HFFc6 (cell line): Measurements from ENCODE around the gene ZSWIM9. TPM values are rescaled to one million over a fixed set of nuclear protein-coding genes. Genes with fewer than 3 reads are reported as not detected.
A peak's percentile ranks its signal among the peaks of the same experiment; 100 is the strongest.

Experiments used
- DNase-seq: peaks from one replicate; pipeline ENCODE4 v3.0.0-alpha.2; 2018
- H3K27ac Mint-ChIP-seq: 2 replicates; pipeline ENCODE4 v1.8.0; 2020; ENCODE audit warnings: mild to moderate bottlenecking, mixed read lengths
- H3K27me3 Mint-ChIP-seq: 2 replicates; pipeline ENCODE4 v1.8.0; 2021; ENCODE audit warnings: mild to moderate bottlenecking, moderate library complexity, mixed read lengths; ENCODE audit not compliant: insufficient read depth
- H3K36me3 Mint-ChIP-seq: 2 replicates; pipeline ENCODE4 v1.8.0; 2021; ENCODE audit warnings: low read depth, mixed read lengths
- H3K4me1 Mint-ChIP-seq: 2 replicates; pipeline ENCODE4 v1.8.0; 2020; ENCODE audit warnings: low read depth, mixed read lengths
- H3K4me3 Mint-ChIP-seq: 2 replicates; pipeline ENCODE4 v1.8.0; 2020; ENCODE audit warnings: mild to moderate bottlenecking, moderate library complexity, mixed read lengths
- H3K9me3 Mint-ChIP-seq: 2 replicates; pipeline ENCODE4 v1.8.0; 2020; ENCODE audit warnings: mild to moderate bottlenecking, mixed read lengths
- CTCF ChIP-seq: fragments of 200-600 bp; sonication (generic); IDR thresholded peaks from 2 replicates; pipeline ENCODE4 v1.5.0; 2021; ENCODE audit warnings: antibody characterized with exemption, mild to moderate bottlenecking
- long read RNA-seq: library from polyadenylated mRNA; unstranded; transcript quantifications from one replicate; pipeline ENCODE4 v2.0.0, GENCODE V29; 2019
- total RNA-seq, 6 experiments: library from RNA; stranded (reverse); fragmentation: NEBNext Ultra II Directional; extraction: Animal tissue kit (Norgen Biotek cat#: 25700); gene quantifications; 2 replicates in 1 of 6; 3 replicates in 5 of 6; pipeline ENCODE4 v1.2.3, GENCODE V29; 2021

Gene ZSWIM9
- total RNA-seq: 1 to 10 TPM; 5.6 to 7.2 (median 5.9) TPM
- long read RNA-seq, partial matches to known transcripts: 0 of 1 reads
- long read RNA-seq, other reads (novel, unspliced or antisense): 1 of 1 reads

DNA sequence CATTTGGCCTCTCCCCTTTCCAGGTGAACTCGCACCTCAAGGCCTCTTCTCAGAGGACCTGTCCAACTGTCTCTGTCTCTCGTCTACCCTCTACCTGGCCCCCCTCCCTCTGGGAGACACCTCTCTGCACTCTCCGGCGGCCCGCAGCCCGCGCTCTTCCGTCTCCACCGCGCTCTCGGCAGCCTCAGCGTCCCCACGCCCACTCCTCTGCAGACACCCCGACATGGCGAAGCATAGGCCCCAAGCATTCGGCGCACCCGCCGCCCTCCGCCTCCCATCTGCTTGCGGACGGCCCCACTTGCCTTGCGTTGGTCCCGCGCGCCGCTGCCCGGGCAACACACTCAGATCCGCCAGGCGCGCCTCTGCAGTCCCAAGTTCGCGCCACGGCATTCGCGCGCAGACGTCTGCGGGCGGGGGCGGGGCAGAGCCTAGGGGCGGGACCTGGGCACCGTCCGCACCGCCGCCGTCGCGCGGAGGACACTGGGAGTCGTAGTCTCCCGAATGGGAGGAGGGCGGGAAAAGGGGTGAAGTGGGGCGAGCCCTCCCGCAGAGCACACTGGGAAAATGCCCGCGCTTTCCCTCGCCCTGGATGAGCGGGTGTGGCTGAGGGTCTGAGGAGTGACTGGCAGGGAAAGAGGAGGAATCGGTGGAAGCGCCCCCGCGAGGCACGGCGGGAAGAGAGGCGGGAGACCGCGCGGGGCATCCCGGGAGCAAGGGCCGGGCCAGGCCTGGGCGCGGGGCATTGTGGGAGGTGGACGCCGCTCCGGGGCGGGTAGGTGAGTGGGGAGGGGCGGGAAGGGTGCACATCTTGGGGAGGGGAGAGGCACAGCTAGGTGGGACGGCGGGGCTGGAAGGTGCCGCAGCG is at the start of gene ZSWIM9, which contains the start of gene LIG1:
Gene ZSWIM9, plus strand, starts transcription at position 742 of the 865 bp plus-strand sequence. CDS start 1,123 bp downstream, outside the sequence.
Gene LIG1, minus strand, starts transcription at position 406 of the 865 bp plus-strand sequence. CDS start 4,778 bp downstream, outside the sequence.
- no peaks in the 10 kb centered on the region for H3K27me3 Mint-ChIP-seq
- peak within 1 kb of the TSS; percentile 91 for H3K4me3 Mint-ChIP-seq
- peaks cover 25% of the 10 kb centered on the region for H3K36me3 Mint-ChIP-seq
- DNase-seq: peak; percentile 97
- H3K4me1 Mint-ChIP-seq: peaks cover 17% of the 10 kb centered on the region
- peak; percentile 50 for TF ChIP-seq CTCF
- H3K27ac Mint-ChIP-seq: peak within 1 kb of the TSS; percentile 89
- no peaks in the 10 kb centered on the region for H3K9me3 Mint-ChIP-seq

GRCh38 chr19:48121066-48121465 is 49.4 kb upstream of the ZSWIM9 start:
- Mint-ChIP-seq H3K27me3 (no peaks in the 10 kb centered on the region), H3K4me3 (no peak overlapping the region), H3K27ac (no peak overlapping the region), H3K36me3 (peaks cover 29% of the 10 kb centered on the region), H3K9me3 (no peaks in the 10 kb centered on the region), H3K4me1 (peaks cover 28% of the 10 kb centered on the region)
- no peak for TF ChIP-seq CTCF
- DNase-seq: no peak

- Mint-ChIP-seq H3K27ac (peak overlapping the region; percentile 72; the same call in 1 of the 2 replicates), H3K9me3 (no peaks in the 10 kb centered on the region), H3K36me3 (peaks cover 29% of the 10 kb centered on the region), H3K4me3 (no peak overlapping the region), H3K27me3 (no peaks in the 10 kb centered on the region), H3K4me1 (peaks cover 30% of the 10 kb centered on the region)
- peak; percentile 40 for DNase-seq
- TF ChIP-seq CTCF: no peak
These were observed 48.5 kb upstream of the ZSWIM9 start for GRCh38 chr19:48121909-48122371.

DNA sequence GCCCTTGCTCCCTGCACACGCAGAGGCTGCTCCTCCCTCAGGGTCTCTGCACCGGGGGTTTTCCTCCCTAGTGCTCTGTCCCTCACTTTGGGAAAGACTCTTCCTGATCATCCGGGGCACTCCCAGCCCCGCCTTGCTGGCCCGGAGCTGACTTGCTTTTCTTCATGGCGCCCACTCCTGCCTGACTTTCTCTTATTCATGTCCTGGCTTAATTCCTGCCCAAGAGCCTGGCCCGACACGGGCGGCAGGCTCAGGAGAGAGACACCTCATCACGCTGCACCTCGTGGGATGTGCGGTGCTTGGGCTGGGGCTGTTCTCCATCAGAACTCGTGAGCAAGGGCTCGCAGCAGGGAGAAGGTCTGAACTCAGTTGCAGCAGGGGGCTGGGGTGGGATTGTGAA is 48.1 kb upstream of the ZSWIM9 start:
- no peak for TF ChIP-seq CTCF
- peak overlapping the region; percentile 72; the same call in 1 of the 2 replicates for H3K27ac Mint-ChIP-seq
- no peaks in the 10 kb centered on the region for H3K9me3 Mint-ChIP-seq
- no peak overlapping the region for H3K4me3 Mint-ChIP-seq
- H3K27me3 Mint-ChIP-seq: no peaks in the 10 kb centered on the region
- peaks cover 30% of the 10 kb centered on the region for H3K4me1 Mint-ChIP-seq
- DNase-seq: no peak
- H3K36me3 Mint-ChIP-seq: peaks cover 31% of the 10 kb centered on the region

GRCh38 chr19:48123907-48124651 is 46.4 kb upstream of the ZSWIM9 start:
- Mint-ChIP-seq H3K36me3 (peaks cover 35% of the 10 kb centered on the region), H3K4me1 (peaks cover 30% of the 10 kb centered on the region), H3K27me3 (peaks cover 1% of the 10 kb centered on the region; the same call in 1 of the 2 replicates), H3K9me3 (no peaks in the 10 kb centered on the region), H3K4me3 (no peak overlapping the region), H3K27ac (no peak overlapping the region; the same call in 1 of the 2 replicates)
- TF ChIP-seq CTCF: peak; percentile 56
- DNase-seq: peak; percentile 35
